ENCODE measurements around the gene TMCO1. TPM values are rescaled to one million over a fixed set of nuclear protein-coding genes. Genes with fewer than 3 reads are reported as not detected.

Gene TMCO1
- total and polyA plus RNA-seq, 2 of the 13 experiments (the other 11 are each of a cell fraction or from before 2014, with no cell fraction given): 106 to 119 TPM

- TF ChIP-seq ZNF547 (CRISPR knock-in tag; IDR thresholded peaks at IDR 0.05) (peak; percentile 35; the same call in 1 of the 2 replicates), MAF1 (CRISPR knock-in tag; IDR thresholded peaks at IDR 0.05; ENCODE audit: borderline replicate concordance) (peak; percentile 78; the same call in 1 of the 2 replicates), E2F2 (CRISPR knock-in tag; IDR thresholded peaks at IDR 0.05; ENCODE audit: borderline replicate concordance) (no peak), JUN (CRISPR knock-in tag; IDR thresholded peaks at IDR 0.05) (no peak), GLMP (CRISPR knock-in tag; IDR thresholded peaks at IDR 0.05; ENCODE audit: borderline replicate concordance) (no peak), ARID4A (CRISPR knock-in tag; IDR thresholded peaks at IDR 0.05; ENCODE audit: borderline replicate concordance) (peak; percentile 95; the same call in 1 of the 2 replicates), ZNF264 (CRISPR knock-in tag; IDR thresholded peaks at IDR 0.05) (peak; percentile 78; the same call in 1 of the 2 replicates), ZNF230 (CRISPR knock-in tag; IDR thresholded peaks at IDR 0.05) (no peak), ZNF780A (CRISPR knock-in tag; IDR thresholded peaks at IDR 0.05) (peak; percentile 67; the same call in 1 of the 2 replicates), YEATS4 (CRISPR knock-in tag; IDR thresholded peaks at IDR 0.05; ENCODE audit: borderline replicate concordance) (peak; percentile 88), CEBPG (CRISPR knock-in tag; IDR thresholded peaks at IDR 0.05) (peak; percentile 22; the same call in 1 of the 2 replicates), FOSL1 (CRISPR knock-in tag; IDR thresholded peaks at IDR 0.05; ENCODE audit: borderline replicate concordance) (0 out of 2 replicates have a peak, but pooled peaks have one; percentile 14), ZNF496 (CRISPR knock-in tag; IDR thresholded peaks at IDR 0.05; ENCODE audit: insufficient replicate concordance) (no peak), ZFP37 (CRISPR knock-in tag; IDR thresholded peaks at IDR 0.05; ENCODE audit: borderline replicate concordance) (peak; percentile 64; the same call in 1 of the 2 replicates), ZNF710 (CRISPR knock-in tag; IDR thresholded peaks at IDR 0.05; ENCODE audit: borderline replicate concordance) (peak; percentile 68; the same call in 1 of the 2 replicates)
- TF ChIP-seq, protein P1, sequence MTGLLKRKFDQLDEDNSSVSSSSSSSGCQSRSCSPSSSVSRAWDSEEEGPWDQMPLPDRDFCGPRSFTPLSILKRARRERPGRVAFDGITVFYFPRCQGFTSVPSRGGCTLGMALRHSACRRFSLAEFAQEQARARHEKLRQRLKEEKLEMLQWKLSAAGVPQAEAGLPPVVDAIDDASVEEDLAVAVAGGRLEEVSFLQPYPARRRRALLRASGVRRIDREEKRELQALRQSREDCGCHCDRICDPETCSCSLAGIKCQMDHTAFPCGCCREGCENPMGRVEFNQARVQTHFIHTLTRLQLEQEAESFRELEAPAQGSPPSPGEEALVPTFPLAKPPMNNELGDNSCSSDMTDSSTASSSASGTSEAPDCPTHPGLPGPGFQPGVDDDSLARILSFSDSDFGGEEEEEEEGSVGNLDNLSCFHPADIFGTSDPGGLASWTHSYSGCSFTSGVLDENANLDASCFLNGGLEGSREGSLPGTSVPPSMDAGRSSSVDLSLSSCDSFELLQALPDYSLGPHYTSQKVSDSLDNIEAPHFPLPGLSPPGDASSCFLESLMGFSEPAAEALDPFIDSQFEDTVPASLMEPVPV (CRISPR knock-in tag; IDR thresholded peaks at IDR 0.05): no peak
Measured at GRCh38 chr1:165768513-165769394, at the start of gene TMCO1 (continued).

Data from HepG2 (cell line).